Measurements from ENCODE around the gene SF1. TPM values are rescaled to one million over a fixed set of nuclear protein-coding genes. Genes with fewer than 3 reads are reported as not detected.

The SF1 gene
- total RNA-seq, 1 experiment from 2014 or later, result 472 TPM

- CTCF ChIA-PET, result no interaction called here
These were observed 18.6 kb upstream of the SF1 start for GRCh38 chr11:64796757-64797541.

DNA sequence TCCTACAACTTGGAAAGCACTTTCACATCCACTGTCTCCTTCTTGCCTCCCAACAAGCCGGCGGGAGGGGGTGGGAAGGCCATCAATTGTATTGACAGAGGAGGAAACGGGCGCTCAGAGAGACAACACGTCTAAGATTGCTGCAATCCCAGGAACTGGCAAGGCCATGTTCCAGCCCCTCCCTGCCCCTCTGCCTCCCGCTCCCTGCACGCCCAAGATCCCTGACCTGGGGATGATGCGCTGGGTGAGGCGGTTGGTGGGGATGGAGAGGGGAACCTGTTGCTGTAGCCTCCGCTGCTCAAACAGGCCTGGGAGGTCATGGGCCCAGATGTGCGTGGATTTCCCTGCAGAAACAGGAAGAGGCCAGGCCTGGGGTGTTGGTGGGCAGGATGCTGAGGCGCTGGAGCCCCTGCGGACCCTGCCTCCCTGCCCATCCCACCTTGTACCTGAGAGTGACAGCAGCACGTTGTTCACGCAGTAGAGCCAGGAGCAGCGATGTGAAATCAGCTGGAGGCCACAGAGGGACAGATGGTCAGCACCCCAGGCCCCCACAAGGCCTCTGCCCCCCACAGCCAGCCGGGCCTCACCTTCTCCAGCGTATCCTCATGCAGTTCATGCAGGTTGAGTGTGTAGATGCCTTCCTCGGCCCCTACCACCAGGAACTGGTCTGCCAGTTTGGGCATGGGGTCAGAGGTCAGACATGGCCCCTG, 17.9 kb upstream of the SF1 start:
- Histone ChIP-seq H3K27ac (ENCODE audit: low read depth, low read length, poor library complexity, severe bottlenecking) (no peak overlapping the region), H3K4me3 (ENCODE audit: low read depth, low read length, poor library complexity, severe bottlenecking) (no peak overlapping the region), H3K9me3 (ENCODE audit: low read depth, low read length, poor library complexity, severe bottlenecking) (no peaks in the 10 kb centered on the region), H3K27me3 (replicated peaks; ENCODE audit: insufficient read depth, low read depth, low read length, poor library complexity) (no peaks in the 10 kb centered on the region), H3K4me1 (ENCODE audit: insufficient read depth, low read length, poor library complexity, severe bottlenecking) (peaks cover 2% of the 10 kb centered on the region), H3K36me3 (ENCODE audit: insufficient read depth, low read length, poor library complexity, severe bottlenecking) (peaks cover 6% of the 10 kb centered on the region)
- intact Hi-C loops (cut with micrococcal nuclease; ENCODE audit: unreplicated experiment), result no loop called here
- BruUV-seq (replicated peaks), result no TSS peak
- ChIA-PET CTCF (no interaction called here), POLR2A (ENCODE audit: low non-redundant PET) (no interaction called here)
- no peak for TF ChIP-seq EZH2 (IDR thresholded peaks at IDR 0.05; ENCODE audit: borderline replicate concordance, low read depth, low read length, poor library complexity, severe bottlenecking)
- TF ChIP-seq, protein P1, sequence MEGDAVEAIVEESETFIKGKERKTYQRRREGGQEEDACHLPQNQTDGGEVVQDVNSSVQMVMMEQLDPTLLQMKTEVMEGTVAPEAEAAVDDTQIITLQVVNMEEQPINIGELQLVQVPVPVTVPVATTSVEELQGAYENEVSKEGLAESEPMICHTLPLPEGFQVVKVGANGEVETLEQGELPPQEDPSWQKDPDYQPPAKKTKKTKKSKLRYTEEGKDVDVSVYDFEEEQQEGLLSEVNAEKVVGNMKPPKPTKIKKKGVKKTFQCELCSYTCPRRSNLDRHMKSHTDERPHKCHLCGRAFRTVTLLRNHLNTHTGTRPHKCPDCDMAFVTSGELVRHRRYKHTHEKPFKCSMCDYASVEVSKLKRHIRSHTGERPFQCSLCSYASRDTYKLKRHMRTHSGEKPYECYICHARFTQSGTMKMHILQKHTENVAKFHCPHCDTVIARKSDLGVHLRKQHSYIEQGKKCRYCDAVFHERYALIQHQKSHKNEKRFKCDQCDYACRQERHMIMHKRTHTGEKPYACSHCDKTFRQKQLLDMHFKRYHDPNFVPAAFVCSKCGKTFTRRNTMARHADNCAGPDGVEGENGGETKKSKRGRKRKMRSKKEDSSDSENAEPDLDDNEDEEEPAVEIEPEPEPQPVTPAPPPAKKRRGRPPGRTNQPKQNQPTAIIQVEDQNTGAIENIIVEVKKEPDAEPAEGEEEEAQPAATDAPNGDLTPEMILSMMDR (conservative IDR thresholded peaks at IDR 0.05; ENCODE audit: low read depth, low read length), result no peak
- DNase-seq (ENCODE audit: low spot score), result no peak

More at GRCh38 chr11:64796757-64797541, 18.6 kb upstream of the SF1 start:
- no peaks in the 10 kb centered on the region for H3K27me3 ChIP-seq (replicated peaks; ENCODE audit: insufficient read depth, low read depth, low read length, poor library complexity)
- peaks cover 6% of the 10 kb centered on the region for H3K36me3 ChIP-seq (ENCODE audit: insufficient read depth, low read length, poor library complexity, severe bottlenecking)
- BruUV-seq (replicated peaks), result no TSS peak
- peaks cover 10% of the 10 kb centered on the region for H3K4me1 ChIP-seq (ENCODE audit: insufficient read depth, low read length, poor library complexity, severe bottlenecking)
- no peak overlapping the region for H3K4me3 ChIP-seq (ENCODE audit: low read depth, low read length, poor library complexity, severe bottlenecking)
- intact Hi-C loops (cut with micrococcal nuclease; ENCODE audit: unreplicated experiment), result no loop called here
- no peak overlapping the region for H3K27ac ChIP-seq (ENCODE audit: low read depth, low read length, poor library complexity, severe bottlenecking)
- DNase-seq (ENCODE audit: low spot score), result no peak
- POLR2A ChIA-PET (ENCODE audit: low non-redundant PET), result no interaction called here
- no peak for TF ChIP-seq EZH2 (IDR thresholded peaks at IDR 0.05; ENCODE audit: borderline replicate concordance, low read depth, low read length, poor library complexity, severe bottlenecking)
- TF ChIP-seq, protein P1 (conservative IDR thresholded peaks at IDR 0.05; ENCODE audit: low read depth, low read length), result no peak
- H3K9me3 ChIP-seq (ENCODE audit: low read depth, low read length, poor library complexity, severe bottlenecking), result no peaks in the 10 kb centered on the region

DNA sequence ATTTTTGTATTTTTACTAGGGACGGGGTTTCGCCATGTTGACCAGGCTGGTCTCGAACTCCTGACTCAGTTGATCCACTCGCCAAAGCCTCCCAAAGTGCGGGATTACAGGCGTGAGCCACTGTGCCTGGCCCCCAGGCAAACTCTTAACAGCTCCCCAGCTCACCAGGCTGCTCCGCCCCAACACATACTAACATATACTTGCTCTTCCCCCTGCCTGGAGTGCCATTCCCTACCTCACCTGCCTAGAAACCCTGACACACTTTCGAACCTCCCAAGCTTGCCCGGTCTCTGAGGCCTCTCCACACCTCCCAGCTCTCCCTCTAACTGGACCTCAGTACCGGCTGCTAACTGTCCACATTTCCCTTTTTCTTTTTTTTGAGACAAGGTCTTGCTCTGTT, 16.2 kb upstream of the SF1 start:
- no peak for TF ChIP-seq EZH2 (IDR thresholded peaks at IDR 0.05; ENCODE audit: borderline replicate concordance, low read depth, low read length, poor library complexity, severe bottlenecking)
- TF ChIP-seq, protein P1 (conservative IDR thresholded peaks at IDR 0.05; ENCODE audit: low read depth, low read length), result no peak
- POLR2A ChIA-PET (ENCODE audit: low non-redundant PET), result interaction anchor here (0.6 to 0.7 kb wide), 2 partner anchors 15 to 59 kb away, joined by 3 to 5 read pairs; no protein-coding TSS in a partner anchor

More for the DNA sequence above, 16.2 kb upstream of the SF1 start:
- BruUV-seq (replicated peaks), result no TSS peak
- no peak overlapping the region for H3K27ac ChIP-seq (ENCODE audit: low read depth, low read length, poor library complexity, severe bottlenecking)
- CTCF ChIA-PET, result interaction anchor here (0.7 kb wide), 1 partner anchor 49 kb away, joined by 4 read pairs; no protein-coding TSS in a partner anchor
- peaks cover 11% of the 10 kb centered on the region for H3K36me3 ChIP-seq (ENCODE audit: insufficient read depth, low read length, poor library complexity, severe bottlenecking)
- no peaks in the 10 kb centered on the region for H3K4me1 ChIP-seq (ENCODE audit: insufficient read depth, low read length, poor library complexity, severe bottlenecking)
- no peaks in the 10 kb centered on the region for H3K27me3 ChIP-seq (replicated peaks; ENCODE audit: insufficient read depth, low read depth, low read length, poor library complexity)
- no peak overlapping the region for H3K4me3 ChIP-seq (ENCODE audit: low read depth, low read length, poor library complexity, severe bottlenecking)
- intact Hi-C loops (cut with micrococcal nuclease; ENCODE audit: unreplicated experiment), result no loop called here
- no peaks in the 10 kb centered on the region for H3K9me3 ChIP-seq (ENCODE audit: low read depth, low read length, poor library complexity, severe bottlenecking)
- DNase-seq (ENCODE audit: low spot score), result no peak
